PC-9 (cell line): ENCODE data around the gene TMCO4. TPM values are rescaled to one million over a fixed set of nuclear protein-coding genes. Genes with fewer than 3 reads are reported as not detected.

ENCODE experiments used
- BruUV-seq: library from RNA; stranded (reverse); fragments of 400-500 nt; replicated peaks from 2 replicates; lab custom pipeline; 2021; lab: Mats Ljungman, UMichigan
- CTCF ChIA-PET: fragments of 300-600 bp; sonication (Branson Sonifier 250); formaldehyde crosslinking; loops from one replicate; lab custom pipeline; 2022; ENCODE audit warnings: antibody characterized with exemption; lab: Charles Lee
- POLR2A ChIA-PET: fragments of 300-600 bp; sonication (Branson Sonifier 250); formaldehyde crosslinking; loops from one replicate; lab custom pipeline; 2022; ENCODE audit warnings: antibody characterized with exemption; ENCODE audit not compliant: unreplicated experiment; lab: Charles Lee
- DNase-seq, 2 experiments: peaks; one replicate each; pipeline versions ENCODE4 v3.0.0 to v3.0.0-alpha.2; 2015 to 2022; ENCODE audit warnings: mixed read lengths in 1 of 2
- H2AFZ ChIP-seq: fragments of 200-600 bp; sonication (generic); 2 replicates; pipeline ENCODE4 v1.8.1; 2017; ENCODE audit warnings: antibody characterized with exemption
- H3F3A ChIP-seq: fragments of 200-600 bp; sonication (generic); 2 replicates; pipeline ENCODE4 v1.8.1; 2017; ENCODE audit warnings: antibody characterized with exemption, mild to moderate bottlenecking, low read depth; ENCODE audit not compliant: insufficient read depth
- H3K27ac ChIP-seq: fragments of 200-600 bp; sonication (generic); 2 replicates; pipeline ENCODE4 v1.6.1; 2016; ENCODE audit warnings: mixed run types
- H3K27me3 ChIP-seq: fragments of 200-600 bp; sonication (generic); 2 replicates; pipeline ENCODE4 v1.6.1; 2016; ENCODE audit warnings: low read depth, mixed run types; ENCODE audit not compliant: insufficient read depth
- H3K36me3 ChIP-seq: fragments of 200-600 bp; sonication (generic); 2 replicates; pipeline ENCODE4 v1.6.1; 2016; ENCODE audit warnings: low read depth, mixed run types
- H3K4me1 ChIP-seq: fragments of 200-600 bp; sonication (generic); replicated peaks from 2 replicates; pipeline ENCODE4 v1.6.1; 2016; ENCODE audit warnings: mixed run types; ENCODE audit not compliant: insufficient read depth
- H3K4me2 ChIP-seq: fragments of 200-600 bp; sonication (generic); 2 replicates; pipeline ENCODE4 v1.6.1; 2017; ENCODE audit warnings: mixed run types
- H3K4me3 ChIP-seq: fragments of 200-600 bp; sonication (generic); 2 replicates; pipeline ENCODE4 v1.6.1; 2016; ENCODE audit warnings: mixed run types
- H3K79me2 ChIP-seq: fragments of 200-600 bp; sonication (generic); 2 replicates; pipeline ENCODE4 v1.6.1; 2017; ENCODE audit warnings: low read depth, mixed run types
- H3K9me2 ChIP-seq: fragments of 200-600 bp; sonication (generic); 2 replicates; pipeline ENCODE4 v1.8.1; 2017; ENCODE audit warnings: mild to moderate bottlenecking; ENCODE audit not compliant: insufficient read depth
- H3K9me3 ChIP-seq: fragments of 200-600 bp; sonication (generic); 2 replicates; pipeline ENCODE4 v1.8.1; 2016; ENCODE audit warnings: low read depth; ENCODE audit not compliant: insufficient read depth
- H4K20me1 ChIP-seq: fragments of 200-600 bp; sonication (generic); 2 replicates; pipeline ENCODE4 v1.8.1; 2017; ENCODE audit not compliant: insufficient read depth
- EZH2 ChIP-seq: fragments of 200-600 bp; sonication (generic); IDR thresholded peaks from 2 replicates; pipeline ENCODE4 v1.8.0; 2017; ENCODE audit warnings: antibody characterized with exemption, low read depth
- intact Hi-C: fragments of 100-400 bp; cut with micrococcal nuclease; formaldehyde crosslinking; loops from one replicate; pipeline ENCODE4 v1.10.0; 2022; ENCODE audit not compliant: unreplicated experiment
- total RNA-seq: library from RNA; stranded (reverse); gene quantifications from 2 replicates; pipeline ENCODE4 v1.2.3, GENCODE V29; 2021
- TF ChIP-seq, protein P1 (sequence below): fragments of 200-600 bp; sonication (generic); conservative IDR thresholded peaks from 2 replicates; pipeline ENCODE4 v1.6.1; 2017; ENCODE audit warnings: mixed run types, antibody characterized with exemption, mild to moderate bottlenecking, moderate library complexity

Gene TMCO4
- total RNA-seq, 1 experiment from 2014 or later: 22.6 TPM

DNA sequence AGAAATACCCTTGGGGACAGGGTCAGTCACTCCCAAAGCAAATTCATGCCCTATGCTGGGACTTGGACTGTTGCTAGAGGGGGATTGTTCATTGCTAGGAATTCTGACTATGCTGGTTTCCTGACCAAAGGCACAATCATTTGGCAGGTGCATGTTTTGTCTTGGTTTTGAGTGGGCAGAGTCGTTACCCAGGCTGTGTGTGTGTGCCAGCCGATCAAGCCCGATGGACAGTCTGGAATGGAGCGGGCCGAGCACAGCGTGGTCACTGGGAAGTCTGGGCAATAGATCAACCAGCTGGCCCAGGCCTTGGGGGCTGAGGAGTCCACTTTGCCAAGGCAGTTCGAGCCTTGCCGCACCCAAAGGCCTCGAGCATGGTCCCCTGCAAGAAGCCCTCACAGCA is 74.1 kb downstream of the TMCO4 start:
- no peaks in the 10 kb centered on the region for H3K4me1 ChIP-seq
- H3K4me3 ChIP-seq: no peak overlapping the region
- H3K79me2 ChIP-seq: no peaks in the 10 kb centered on the region
- no peaks in the 10 kb centered on the region for H4K20me1 ChIP-seq
- no TSS peak for BruUV-seq
- H3K9me2 ChIP-seq: no peaks in the 10 kb centered on the region
- intact Hi-C loops: no loop called here
- DNase-seq: no peak
- no peak overlapping the region for H2AFZ ChIP-seq
- TF ChIP-seq, protein P1, sequence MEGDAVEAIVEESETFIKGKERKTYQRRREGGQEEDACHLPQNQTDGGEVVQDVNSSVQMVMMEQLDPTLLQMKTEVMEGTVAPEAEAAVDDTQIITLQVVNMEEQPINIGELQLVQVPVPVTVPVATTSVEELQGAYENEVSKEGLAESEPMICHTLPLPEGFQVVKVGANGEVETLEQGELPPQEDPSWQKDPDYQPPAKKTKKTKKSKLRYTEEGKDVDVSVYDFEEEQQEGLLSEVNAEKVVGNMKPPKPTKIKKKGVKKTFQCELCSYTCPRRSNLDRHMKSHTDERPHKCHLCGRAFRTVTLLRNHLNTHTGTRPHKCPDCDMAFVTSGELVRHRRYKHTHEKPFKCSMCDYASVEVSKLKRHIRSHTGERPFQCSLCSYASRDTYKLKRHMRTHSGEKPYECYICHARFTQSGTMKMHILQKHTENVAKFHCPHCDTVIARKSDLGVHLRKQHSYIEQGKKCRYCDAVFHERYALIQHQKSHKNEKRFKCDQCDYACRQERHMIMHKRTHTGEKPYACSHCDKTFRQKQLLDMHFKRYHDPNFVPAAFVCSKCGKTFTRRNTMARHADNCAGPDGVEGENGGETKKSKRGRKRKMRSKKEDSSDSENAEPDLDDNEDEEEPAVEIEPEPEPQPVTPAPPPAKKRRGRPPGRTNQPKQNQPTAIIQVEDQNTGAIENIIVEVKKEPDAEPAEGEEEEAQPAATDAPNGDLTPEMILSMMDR: no peak
- no peak for TF ChIP-seq EZH2
- no peak overlapping the region for H3K27ac ChIP-seq
- CTCF ChIA-PET: no interaction called here
- H3F3A ChIP-seq: no peaks in the 10 kb centered on the region
- POLR2A ChIA-PET: no interaction called here
- H3K27me3 ChIP-seq: no peaks in the 10 kb centered on the region
- no peaks in the 10 kb centered on the region; the same call in 1 of the 2 replicates for H3K9me3 ChIP-seq
- H3K4me2 ChIP-seq: no peak overlapping the region
- no peaks in the 10 kb centered on the region for H3K36me3 ChIP-seq

GRCh38 chr1:19723874-19724273 is 75.8 kb downstream of the TMCO4 start:
- no peak overlapping the region for H2AFZ ChIP-seq
- no peaks in the 10 kb centered on the region for H3K9me2 ChIP-seq
- BruUV-seq: no TSS peak
- no peak overlapping the region for H3K4me2 ChIP-seq
- H3K27me3 ChIP-seq: no peaks in the 10 kb centered on the region
- H3K27ac ChIP-seq: no peak overlapping the region
- POLR2A ChIA-PET: no interaction called here
- no peak for TF ChIP-seq EZH2
- H4K20me1 ChIP-seq: no peaks in the 10 kb centered on the region
- H3K79me2 ChIP-seq: no peaks in the 10 kb centered on the region
- CTCF ChIA-PET: no interaction called here
- intact Hi-C loops: no loop called here
- H3K36me3 ChIP-seq: no peaks in the 10 kb centered on the region
- no peak overlapping the region for H3K4me3 ChIP-seq
- no peaks in the 10 kb centered on the region for H3F3A ChIP-seq
- no peaks in the 10 kb centered on the region for H3K4me1 ChIP-seq
- no peaks in the 10 kb centered on the region for H3K9me3 ChIP-seq
- DNase-seq: no peak

DNA sequence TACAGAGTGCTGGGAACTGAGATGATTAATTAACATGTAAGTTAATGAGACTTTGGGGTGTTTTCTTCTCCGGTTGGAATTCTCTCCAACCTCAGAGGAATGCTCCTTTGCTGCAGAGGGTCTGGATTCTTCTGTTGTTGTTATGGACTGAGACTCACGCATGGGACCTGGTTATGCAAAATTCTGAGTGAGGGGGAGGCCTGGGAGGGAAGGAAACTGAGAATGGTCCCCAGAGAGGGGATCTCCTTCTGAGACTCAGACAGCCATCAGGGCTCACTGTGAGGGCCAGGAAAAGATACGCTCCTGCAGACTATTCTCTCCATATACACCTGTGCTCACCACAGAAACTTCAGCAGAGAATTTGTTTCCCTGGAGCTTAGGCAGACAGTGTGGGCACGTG is 78.7 kb downstream of the TMCO4 start:
- BruUV-seq: no TSS peak
- Histone ChIP-seq H3F3A (no peaks in the 10 kb centered on the region), H3K4me2 (no peak overlapping the region), H3K9me2 (no peaks in the 10 kb centered on the region), H3K9me3 (no peaks in the 10 kb centered on the region), H3K27me3 (no peaks in the 10 kb centered on the region), H3K4me3 (no peak overlapping the region), H4K20me1 (no peaks in the 10 kb centered on the region), H3K4me1 (no peaks in the 10 kb centered on the region), H3K79me2 (no peaks in the 10 kb centered on the region), H3K36me3 (no peaks in the 10 kb centered on the region), H2AFZ (no peak overlapping the region), H3K27ac (no peak overlapping the region)
- TF ChIP-seq, protein P1: no peak
- no peak for TF ChIP-seq EZH2
- CTCF ChIA-PET: no interaction called here
- no peak for DNase-seq
- intact Hi-C loops: no loop called here
- POLR2A ChIA-PET: no interaction called here

DNA sequence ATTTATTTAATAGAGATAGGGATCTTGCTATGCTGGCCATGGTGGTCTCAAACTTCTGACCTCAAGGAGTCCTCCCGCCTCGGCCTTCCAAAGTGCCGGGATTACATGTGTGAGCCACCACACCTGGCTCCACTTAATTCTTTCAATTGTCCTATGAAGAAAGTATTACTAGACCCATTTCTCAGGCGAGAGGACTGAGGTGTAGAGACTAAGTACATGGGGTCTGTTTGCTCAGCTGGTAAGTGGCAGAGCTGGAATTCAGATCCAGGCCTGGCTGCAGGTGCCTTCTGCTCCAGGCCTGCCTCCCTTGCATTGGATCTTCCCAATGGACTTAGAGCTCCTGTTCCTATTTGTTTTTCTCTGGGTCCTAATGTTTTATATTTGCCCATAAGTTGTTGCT is 79.5 kb downstream of the TMCO4 start:
- intact Hi-C loops: no loop called here
- CTCF ChIA-PET: no interaction called here
- no peaks in the 10 kb centered on the region for H3K9me3 ChIP-seq
- no peak overlapping the region for H3K4me2 ChIP-seq
- no peak overlapping the region for H2AFZ ChIP-seq
- no peaks in the 10 kb centered on the region for H3K36me3 ChIP-seq
- POLR2A ChIA-PET: no interaction called here
- no peak overlapping the region for H3K4me3 ChIP-seq
- no peaks in the 10 kb centered on the region for H3F3A ChIP-seq
- no peaks in the 10 kb centered on the region for H4K20me1 ChIP-seq
- H3K79me2 ChIP-seq: no peaks in the 10 kb centered on the region
- H3K27ac ChIP-seq: no peak overlapping the region
- TF ChIP-seq, protein P1: no peak
- no peak for TF ChIP-seq EZH2
- no peaks in the 10 kb centered on the region for H3K27me3 ChIP-seq
- no TSS peak for BruUV-seq
- no peaks in the 10 kb centered on the region for H3K4me1 ChIP-seq
- no peaks in the 10 kb centered on the region for H3K9me2 ChIP-seq
- DNase-seq: no peak
